ENCODE measurements around the gene TAS2R3.

The TAS2R3 gene

DNA sequence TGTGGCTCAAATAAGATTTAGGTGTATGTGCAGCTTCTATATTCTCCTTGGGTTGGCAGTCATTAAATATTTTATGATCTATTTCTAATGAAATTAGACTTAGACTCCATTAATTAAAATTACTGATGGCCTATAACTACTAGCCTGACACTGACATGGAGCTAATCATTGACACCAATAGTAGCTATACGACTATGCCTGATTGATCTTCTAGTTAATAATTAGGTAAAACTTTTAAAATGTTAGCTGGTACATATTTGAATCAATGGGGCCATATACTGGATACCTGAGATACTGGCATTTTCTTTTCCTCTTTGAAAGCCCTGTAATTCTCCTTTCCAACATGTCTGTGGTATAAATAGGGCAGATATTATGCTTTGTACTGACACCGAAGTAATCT, 41.4 kb upstream of the TAS2R3 start:
- Mint-ChIP-seq H3K27ac (no peak overlapping the region), H3K4me3 (no peak overlapping the region), H3K27me3 (ENCODE audit: low read depth, poor library complexity) (peaks cover 11% of the 10 kb centered on the region), H3K4me1 (no peaks in the 10 kb centered on the region), H3K9me3 (no peaks in the 10 kb centered on the region), H3K36me3 (ENCODE audit: low read depth) (no peaks in the 10 kb centered on the region)
- TF ChIP-seq, protein P1, sequence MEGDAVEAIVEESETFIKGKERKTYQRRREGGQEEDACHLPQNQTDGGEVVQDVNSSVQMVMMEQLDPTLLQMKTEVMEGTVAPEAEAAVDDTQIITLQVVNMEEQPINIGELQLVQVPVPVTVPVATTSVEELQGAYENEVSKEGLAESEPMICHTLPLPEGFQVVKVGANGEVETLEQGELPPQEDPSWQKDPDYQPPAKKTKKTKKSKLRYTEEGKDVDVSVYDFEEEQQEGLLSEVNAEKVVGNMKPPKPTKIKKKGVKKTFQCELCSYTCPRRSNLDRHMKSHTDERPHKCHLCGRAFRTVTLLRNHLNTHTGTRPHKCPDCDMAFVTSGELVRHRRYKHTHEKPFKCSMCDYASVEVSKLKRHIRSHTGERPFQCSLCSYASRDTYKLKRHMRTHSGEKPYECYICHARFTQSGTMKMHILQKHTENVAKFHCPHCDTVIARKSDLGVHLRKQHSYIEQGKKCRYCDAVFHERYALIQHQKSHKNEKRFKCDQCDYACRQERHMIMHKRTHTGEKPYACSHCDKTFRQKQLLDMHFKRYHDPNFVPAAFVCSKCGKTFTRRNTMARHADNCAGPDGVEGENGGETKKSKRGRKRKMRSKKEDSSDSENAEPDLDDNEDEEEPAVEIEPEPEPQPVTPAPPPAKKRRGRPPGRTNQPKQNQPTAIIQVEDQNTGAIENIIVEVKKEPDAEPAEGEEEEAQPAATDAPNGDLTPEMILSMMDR (IDR thresholded peaks at IDR 0.05), result no peak
- no peak for DNase-seq

DNA sequence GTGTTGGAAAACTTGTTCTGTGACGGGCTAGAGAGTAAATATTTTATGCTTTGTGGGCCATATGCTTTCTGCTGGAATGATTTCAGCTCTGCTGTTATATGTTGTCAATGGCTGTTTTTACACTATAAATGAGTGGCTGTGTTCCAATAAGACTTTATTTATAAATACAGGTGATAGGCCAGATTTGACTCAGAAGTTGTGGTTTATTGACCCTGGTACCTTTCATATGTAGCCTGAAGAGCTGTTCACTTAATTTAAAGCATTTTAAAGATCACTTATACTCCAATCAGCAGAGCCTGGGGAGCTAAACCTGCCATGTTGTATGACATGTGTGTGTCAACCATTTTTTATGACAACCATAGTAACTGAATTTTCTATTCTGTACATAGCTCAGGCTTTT, 34.9 kb upstream of the TAS2R3 start:
- Mint-ChIP-seq H3K27me3 (ENCODE audit: low read depth, poor library complexity) (peaks cover 19% of the 10 kb centered on the region), H3K36me3 (ENCODE audit: low read depth) (no peaks in the 10 kb centered on the region), H3K4me1 (no peaks in the 10 kb centered on the region), H3K4me3 (no peak overlapping the region), H3K9me3 (no peaks in the 10 kb centered on the region), H3K27ac (no peak overlapping the region)
- DNase-seq, result no peak
- TF ChIP-seq, protein P1 (IDR thresholded peaks at IDR 0.05), result no peak

DNA sequence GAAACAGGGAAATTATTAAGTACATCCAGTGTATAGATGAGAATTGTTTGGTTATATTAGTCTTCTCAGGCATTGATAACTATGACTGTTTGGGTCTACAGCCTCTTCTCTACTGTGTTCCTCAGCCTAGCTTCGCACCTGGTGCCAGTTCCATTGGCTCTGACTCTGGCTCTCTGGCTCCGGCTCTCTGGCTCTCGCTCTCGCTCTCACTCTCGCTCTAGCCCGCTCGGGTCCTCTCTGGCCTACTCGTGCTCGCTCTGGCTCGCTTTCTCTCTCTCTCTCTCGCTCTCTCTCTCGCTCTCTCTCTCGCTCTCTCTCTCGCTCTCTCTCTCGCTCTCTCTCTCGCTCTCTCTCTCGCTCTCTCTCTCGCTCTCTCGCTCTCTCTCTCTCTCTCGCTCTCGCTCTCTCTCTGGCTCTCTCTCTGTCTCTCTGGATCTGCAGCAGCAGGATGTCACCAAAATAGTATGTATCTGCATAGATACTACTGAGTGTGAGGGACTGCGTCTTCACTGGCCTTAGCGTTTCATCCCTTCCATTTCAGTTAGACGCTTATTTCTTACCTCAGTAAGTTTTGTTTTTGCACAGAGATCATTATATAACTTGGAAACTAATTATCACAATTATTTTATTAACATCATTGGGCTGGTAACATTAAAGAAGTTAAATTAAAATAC, 32.3 kb upstream of the TAS2R3 start:
- H3K27me3 Mint-ChIP-seq (ENCODE audit: low read depth, poor library complexity), result peaks cover 18% of the 10 kb centered on the region
- no peak overlapping the region for H3K4me3 Mint-ChIP-seq
- H3K9me3 Mint-ChIP-seq, result no peaks in the 10 kb centered on the region
- no peaks in the 10 kb centered on the region for H3K36me3 Mint-ChIP-seq (ENCODE audit: low read depth)
- TF ChIP-seq, protein P1 (IDR thresholded peaks at IDR 0.05), result no peak
- no peak overlapping the region for H3K27ac Mint-ChIP-seq
- no peak for DNase-seq
- no peaks in the 10 kb centered on the region for H3K4me1 Mint-ChIP-seq

DNA sequence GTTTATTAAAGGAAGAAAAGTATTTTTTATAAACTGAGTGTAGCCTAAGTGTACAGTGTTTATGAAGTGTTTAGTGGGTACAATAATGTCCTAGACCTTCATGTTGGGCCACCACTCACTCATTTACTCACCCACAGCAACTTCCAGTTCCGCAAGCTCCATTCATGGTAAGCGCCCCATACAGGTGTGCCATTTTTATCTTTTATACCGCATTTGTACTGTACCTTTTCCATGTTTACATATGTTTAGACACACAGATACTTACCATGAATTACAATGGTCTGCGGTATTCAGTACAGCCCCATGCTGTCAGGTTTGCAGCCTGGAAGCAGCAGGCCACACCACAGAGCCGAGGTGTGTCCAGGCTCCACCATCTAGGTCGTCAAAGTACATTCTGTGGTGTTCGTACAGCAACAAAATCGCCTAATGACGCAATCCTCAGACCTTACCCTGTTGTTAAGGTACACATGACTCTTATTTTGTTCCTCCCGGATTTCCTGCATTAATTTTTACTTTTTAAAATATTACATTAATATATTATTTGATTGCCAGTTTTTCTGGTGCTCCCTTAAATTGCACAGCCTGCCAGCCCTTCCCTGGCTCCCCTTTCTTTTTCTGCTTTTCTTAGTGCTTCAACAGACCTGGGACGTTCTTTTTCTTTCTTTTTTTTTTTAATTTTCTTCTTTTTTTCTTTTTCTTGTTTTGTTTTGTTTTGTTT, 26.6 kb upstream of the TAS2R3 start:
- Mint-ChIP-seq H3K27ac (peak overlapping the region; percentile 98), H3K4me1 (peaks cover 27% of the 10 kb centered on the region), H3K27me3 (ENCODE audit: low read depth, poor library complexity) (peaks cover 4% of the 10 kb centered on the region), H3K4me3 (peak overlapping the region; percentile 96), H3K9me3 (no peaks in the 10 kb centered on the region), H3K36me3 (ENCODE audit: low read depth) (peaks cover 17% of the 10 kb centered on the region)
- DNase-seq, result no peak
- TF ChIP-seq, protein P1 (IDR thresholded peaks at IDR 0.05), result no peak

DNA sequence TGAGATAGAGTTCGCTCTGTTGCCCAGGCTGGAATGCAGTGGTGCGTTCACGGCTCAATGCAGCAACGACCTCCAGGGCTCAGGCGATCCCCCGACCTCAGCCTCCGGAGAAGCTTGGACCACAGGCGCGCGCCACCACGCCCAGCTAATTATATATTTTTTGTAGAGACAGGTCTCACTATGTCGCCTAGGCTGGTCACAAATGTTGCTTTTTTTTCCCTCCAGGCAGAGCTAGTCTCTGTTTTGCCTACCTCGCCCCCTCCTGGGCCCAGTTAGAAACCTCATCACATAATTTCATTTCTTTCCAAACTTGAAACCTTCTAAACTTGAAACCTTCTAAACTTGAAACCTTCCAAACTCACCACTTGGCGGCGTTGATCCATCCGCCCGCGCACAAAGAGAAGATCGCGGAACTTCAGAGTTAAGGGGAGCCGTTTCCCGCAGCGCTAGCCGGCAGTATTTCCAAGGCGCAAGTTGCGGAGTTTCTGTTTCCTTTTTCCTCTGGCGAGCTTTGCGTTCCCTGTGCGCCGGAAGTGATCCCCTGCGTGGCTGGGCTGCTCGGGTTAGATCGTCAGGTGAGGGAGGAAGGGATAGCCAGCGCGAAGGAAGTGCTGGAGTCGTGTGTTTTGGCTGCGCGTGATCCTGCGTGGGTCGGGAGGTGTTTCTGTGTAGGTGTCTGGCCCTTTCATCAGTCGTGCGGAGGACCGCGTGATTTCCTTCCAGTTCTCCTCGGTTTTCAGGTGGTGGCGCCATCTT, 25.9 kb upstream of the TAS2R3 start, which contains the start of gene SSBP1:
SSBP1 (plus strand) TSS at position 523 of the 756 bp plus-strand sequence. CDS start 809 bp downstream, outside the sequence.
- TF ChIP-seq, protein P1 (IDR thresholded peaks at IDR 0.05), result peak; percentile 64
- H3K36me3 Mint-ChIP-seq (ENCODE audit: low read depth), result peaks cover 23% of the 10 kb centered on the region
- DNase-seq, result peak; percentile 82
- H3K27ac Mint-ChIP-seq, result peak within 1 kb of the TSS; percentile 98
- peaks cover 27% of the 10 kb centered on the region for H3K4me1 Mint-ChIP-seq
- H3K4me3 Mint-ChIP-seq, result peak within 1 kb of the TSS; percentile 96
- peaks cover 4% of the 10 kb centered on the region for H3K27me3 Mint-ChIP-seq (ENCODE audit: low read depth, poor library complexity)
- no peaks in the 10 kb centered on the region for H3K9me3 Mint-ChIP-seq
